ENCODE measurements around the gene OR10H5.
"Not testable (repeated sequence)": the region's sequence is repeated elsewhere in the genome, so short reads cannot be mapped to it uniquely, and the experiment has no call there.

The OR10H5 gene

DNA sequence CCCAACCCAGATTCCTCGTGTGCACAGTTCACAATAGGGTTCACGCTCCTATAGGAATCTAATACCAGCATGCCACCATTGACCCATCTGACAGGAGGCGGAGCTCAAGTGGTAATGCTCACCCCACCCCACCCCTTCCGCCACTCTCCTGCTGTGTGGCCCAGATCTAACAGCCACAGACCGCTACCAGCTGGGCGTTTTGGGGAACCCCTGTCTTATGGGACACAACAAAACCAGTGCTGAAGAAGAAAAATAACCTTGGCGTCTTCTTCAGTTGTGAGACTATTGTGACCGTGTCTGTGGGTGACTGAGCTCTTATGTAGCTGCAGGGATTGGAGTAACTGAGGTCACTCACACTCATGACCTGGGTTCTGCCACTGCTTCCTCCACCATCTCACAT lies 33.2 kb downstream of the OR10H5 start:
- no peaks in the 10 kb centered on the region for H3K9me3 ChIP-seq (ENCODE audit: insufficient read depth, low read length)
- no peaks in the 10 kb centered on the region for H3F3A ChIP-seq (ENCODE audit: insufficient read depth)
- no peaks in the 10 kb centered on the region for H3K9me2 ChIP-seq (replicated peaks; ENCODE audit: insufficient read depth, low read length)
- no peaks in the 10 kb centered on the region for H3K27me3 ChIP-seq (ENCODE audit: low read length)
- no peak overlapping the region for H3K4me2 ChIP-seq (ENCODE audit: low read depth, low read length, poor library complexity, severe bottlenecking)
- H3K4me3 ChIP-seq (ENCODE audit: insufficient read depth, low read length, poor library complexity, severe bottlenecking): no peak overlapping the region
- no peak overlapping the region for H3K9ac ChIP-seq (ENCODE audit: low read length)
- H3K79me2 ChIP-seq (ENCODE audit: insufficient read depth, low read length): no peaks in the 10 kb centered on the region
- no peak overlapping the region for H2AFZ ChIP-seq (ENCODE audit: low read depth, low read length, severe bottlenecking)
- H3K36me3 ChIP-seq (ENCODE audit: low read length): no peaks in the 10 kb centered on the region
- H3K27ac ChIP-seq (ENCODE audit: low read depth, low read length): no peak overlapping the region
- H4K20me1 ChIP-seq (ENCODE audit: low read depth, low read length): no peaks in the 10 kb centered on the region
- TF ChIP-seq, protein P1, sequence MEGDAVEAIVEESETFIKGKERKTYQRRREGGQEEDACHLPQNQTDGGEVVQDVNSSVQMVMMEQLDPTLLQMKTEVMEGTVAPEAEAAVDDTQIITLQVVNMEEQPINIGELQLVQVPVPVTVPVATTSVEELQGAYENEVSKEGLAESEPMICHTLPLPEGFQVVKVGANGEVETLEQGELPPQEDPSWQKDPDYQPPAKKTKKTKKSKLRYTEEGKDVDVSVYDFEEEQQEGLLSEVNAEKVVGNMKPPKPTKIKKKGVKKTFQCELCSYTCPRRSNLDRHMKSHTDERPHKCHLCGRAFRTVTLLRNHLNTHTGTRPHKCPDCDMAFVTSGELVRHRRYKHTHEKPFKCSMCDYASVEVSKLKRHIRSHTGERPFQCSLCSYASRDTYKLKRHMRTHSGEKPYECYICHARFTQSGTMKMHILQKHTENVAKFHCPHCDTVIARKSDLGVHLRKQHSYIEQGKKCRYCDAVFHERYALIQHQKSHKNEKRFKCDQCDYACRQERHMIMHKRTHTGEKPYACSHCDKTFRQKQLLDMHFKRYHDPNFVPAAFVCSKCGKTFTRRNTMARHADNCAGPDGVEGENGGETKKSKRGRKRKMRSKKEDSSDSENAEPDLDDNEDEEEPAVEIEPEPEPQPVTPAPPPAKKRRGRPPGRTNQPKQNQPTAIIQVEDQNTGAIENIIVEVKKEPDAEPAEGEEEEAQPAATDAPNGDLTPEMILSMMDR (IDR thresholded peaks at IDR 0.05; ENCODE audit: insufficient read depth, low read length, poor library complexity, severe bottlenecking): no peak
- no peak for TF ChIP-seq EZH2phosphoT487 (conservative IDR thresholded peaks at IDR 0.05; ENCODE audit: low read length)

DNA sequence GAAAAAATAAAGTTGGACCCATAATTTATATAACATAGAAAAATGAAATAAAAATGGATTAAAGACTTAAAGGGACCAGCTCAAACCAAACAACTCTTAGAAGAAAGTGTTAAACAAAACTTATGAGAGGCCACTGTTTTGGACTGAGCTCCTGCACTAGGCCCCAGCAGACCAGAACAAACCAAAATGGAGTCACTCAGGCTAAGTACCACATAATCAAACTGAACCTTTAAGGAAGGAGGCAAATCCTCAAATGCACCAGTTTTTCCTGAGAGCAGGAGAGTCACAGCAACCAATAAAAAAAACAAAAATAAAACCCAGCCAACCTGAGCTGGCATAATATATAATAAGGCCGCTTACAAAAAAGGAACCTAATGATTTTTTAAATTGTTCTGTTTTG lies 38.3 kb downstream of the OR10H5 start:
- no peak overlapping the region for H3K27ac ChIP-seq (ENCODE audit: low read depth, low read length)
- no peaks in the 10 kb centered on the region for H3K9me3 ChIP-seq (ENCODE audit: insufficient read depth, low read length)

DNA sequence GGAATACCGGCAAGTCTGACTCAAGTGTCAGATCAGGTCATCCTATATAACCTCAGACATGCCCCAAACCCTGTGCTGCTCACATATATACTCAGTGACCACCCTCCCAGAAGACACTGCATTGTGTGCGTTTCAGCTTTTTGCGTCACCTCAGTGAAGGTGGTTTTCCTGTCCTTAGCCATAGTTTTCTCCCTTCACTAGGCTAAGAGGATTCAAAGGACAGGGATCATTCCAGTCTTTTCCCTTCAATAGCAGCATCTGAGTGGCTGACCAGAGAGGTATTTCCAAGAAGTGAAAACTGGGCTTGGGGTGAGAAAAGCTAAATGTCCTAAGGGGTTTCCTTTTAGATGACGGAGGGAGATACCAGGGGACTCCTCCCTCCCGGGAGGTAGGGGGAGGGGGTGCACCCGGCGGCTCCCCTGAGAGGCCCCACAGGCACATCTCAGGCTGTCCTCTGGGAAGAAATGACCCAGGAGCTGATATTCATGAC lies 40.7 kb downstream of the OR10H5 start:
- H3K9ac ChIP-seq (ENCODE audit: low read length): no peak overlapping the region
- H3K27me3 ChIP-seq (ENCODE audit: low read length): no peaks in the 10 kb centered on the region
- no peak overlapping the region for H3K4me3 ChIP-seq (ENCODE audit: insufficient read depth, low read length, poor library complexity, severe bottlenecking)
- no peaks in the 10 kb centered on the region for H3K79me2 ChIP-seq (ENCODE audit: insufficient read depth, low read length)
- H3K4me2 ChIP-seq (ENCODE audit: low read depth, low read length, poor library complexity, severe bottlenecking): no peak overlapping the region
- no peak for TF ChIP-seq EZH2phosphoT487 (conservative IDR thresholded peaks at IDR 0.05; ENCODE audit: low read length)
- TF ChIP-seq, protein P1 (IDR thresholded peaks at IDR 0.05; ENCODE audit: insufficient read depth, low read length, poor library complexity, severe bottlenecking): no peak
- H3K36me3 ChIP-seq (ENCODE audit: low read length): no peaks in the 10 kb centered on the region
- H3K9me3 ChIP-seq (ENCODE audit: insufficient read depth, low read length): no peaks in the 10 kb centered on the region
- no peak overlapping the region for H3K27ac ChIP-seq (ENCODE audit: low read depth, low read length)
- H3K9me2 ChIP-seq (replicated peaks; ENCODE audit: insufficient read depth, low read length): no peaks in the 10 kb centered on the region
- H4K20me1 ChIP-seq (ENCODE audit: low read depth, low read length): no peaks in the 10 kb centered on the region
- no peak overlapping the region for H2AFZ ChIP-seq (ENCODE audit: low read depth, low read length, severe bottlenecking)
- H3F3A ChIP-seq (ENCODE audit: insufficient read depth): no peaks in the 10 kb centered on the region

More for the DNA sequence above, 38.3 kb downstream of the OR10H5 start:
- Histone ChIP-seq H3K4me3 (ENCODE audit: insufficient read depth, low read length, poor library complexity, severe bottlenecking) (no peak overlapping the region), H4K20me1 (ENCODE audit: low read depth, low read length) (no peaks in the 10 kb centered on the region), H3K9ac (ENCODE audit: low read length) (no peak overlapping the region), H3K36me3 (ENCODE audit: low read length) (no peaks in the 10 kb centered on the region), H3K27me3 (ENCODE audit: low read length) (no peaks in the 10 kb centered on the region), H3K79me2 (ENCODE audit: insufficient read depth, low read length) (no peaks in the 10 kb centered on the region), H3K9me2 (replicated peaks; ENCODE audit: insufficient read depth, low read length) (no peaks in the 10 kb centered on the region), H3K4me2 (ENCODE audit: low read depth, low read length, poor library complexity, severe bottlenecking) (no peak overlapping the region), H2AFZ (ENCODE audit: low read depth, low read length, severe bottlenecking) (no peak overlapping the region), H3F3A (ENCODE audit: insufficient read depth) (no peaks in the 10 kb centered on the region)
- TF ChIP-seq, protein P1 (IDR thresholded peaks at IDR 0.05; ENCODE audit: insufficient read depth, low read length, poor library complexity, severe bottlenecking): no peak
- TF ChIP-seq EZH2phosphoT487 (conservative IDR thresholded peaks at IDR 0.05; ENCODE audit: low read length): no peak

DNA sequence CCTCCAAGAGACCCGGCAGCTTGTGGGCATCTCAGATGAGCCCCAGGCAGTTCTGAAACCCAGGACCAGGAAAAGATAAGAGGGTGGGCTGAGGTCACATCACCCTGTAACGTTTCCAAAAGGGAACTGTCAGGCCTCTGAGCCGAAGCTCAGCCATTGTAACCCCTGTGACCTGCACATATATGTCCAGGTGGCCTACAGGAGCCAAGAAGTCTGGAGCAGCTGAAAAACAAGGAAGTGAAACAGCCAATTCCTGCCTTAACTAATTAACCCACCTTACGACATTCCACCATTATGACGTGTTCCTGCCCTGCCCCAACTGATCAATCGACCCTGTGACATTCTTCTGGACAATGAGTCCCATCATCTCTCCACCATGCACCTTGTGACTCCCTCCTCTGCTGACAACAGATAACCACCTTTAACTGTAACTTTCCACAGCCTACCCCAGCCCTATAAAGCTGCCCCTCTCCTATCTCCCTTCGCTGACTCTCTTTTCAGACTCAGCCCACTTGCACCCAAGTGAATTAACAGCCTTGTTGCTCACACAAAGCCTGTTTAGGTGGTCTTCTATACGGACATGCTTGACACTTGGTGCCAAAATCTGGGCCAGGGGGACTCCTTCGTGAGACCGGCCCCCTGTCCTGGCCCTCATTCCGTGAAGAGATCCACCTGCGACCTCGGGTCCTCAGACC lies 41.3 kb downstream of the OR10H5 start:
- H3K9ac ChIP-seq (ENCODE audit: low read length): not testable (repeated sequence)

More for the DNA sequence above, 41.3 kb downstream of the OR10H5 start:
- not testable (repeated sequence) for H3F3A ChIP-seq (ENCODE audit: insufficient read depth); H3K27me3 ChIP-seq (ENCODE audit: low read length); H3K36me3 ChIP-seq (ENCODE audit: low read length); H3K79me2 ChIP-seq (ENCODE audit: insufficient read depth, low read length); H3K4me2 ChIP-seq (ENCODE audit: low read depth, low read length, poor library complexity, severe bottlenecking); H3K27ac ChIP-seq (ENCODE audit: low read depth, low read length); H3K9me3 ChIP-seq (ENCODE audit: insufficient read depth, low read length); H3K9me2 ChIP-seq (replicated peaks; ENCODE audit: insufficient read depth, low read length); H4K20me1 ChIP-seq (ENCODE audit: low read depth, low read length); H2AFZ ChIP-seq (ENCODE audit: low read depth, low read length, severe bottlenecking); H3K4me3 ChIP-seq (ENCODE audit: insufficient read depth, low read length, poor library complexity, severe bottlenecking)
